ENCODE data around the gene VCAM1.

DNA sequence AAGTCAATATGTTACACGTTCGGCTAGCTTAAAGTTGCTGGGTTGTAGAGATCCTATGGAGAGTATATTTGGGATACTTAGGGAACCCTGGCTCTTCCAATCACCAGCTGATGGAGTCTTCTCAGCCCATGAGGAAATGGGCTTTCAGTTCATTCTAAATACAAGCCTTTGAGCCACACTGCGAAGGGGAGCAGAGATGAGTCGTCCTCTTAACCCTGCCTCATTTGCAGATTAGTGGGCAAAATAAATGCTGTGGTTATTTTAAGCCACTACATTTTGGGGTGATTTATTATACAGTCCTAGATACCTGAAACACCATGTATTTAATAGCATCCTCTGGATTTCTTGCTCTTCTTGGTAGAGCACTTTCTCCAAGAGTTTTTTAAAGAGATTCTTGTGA is 19.0 kb upstream of the VCAM1 start:
- TF ChIP-seq POLR2A (IDR thresholded peaks at IDR 0.05; ENCODE audit: low read depth, low read length) (no peak), EZH2 (IDR thresholded peaks at IDR 0.05; ENCODE audit: borderline replicate concordance, low read depth, low read length, severe bottlenecking) (no peak)
- TF ChIP-seq, protein P1, sequence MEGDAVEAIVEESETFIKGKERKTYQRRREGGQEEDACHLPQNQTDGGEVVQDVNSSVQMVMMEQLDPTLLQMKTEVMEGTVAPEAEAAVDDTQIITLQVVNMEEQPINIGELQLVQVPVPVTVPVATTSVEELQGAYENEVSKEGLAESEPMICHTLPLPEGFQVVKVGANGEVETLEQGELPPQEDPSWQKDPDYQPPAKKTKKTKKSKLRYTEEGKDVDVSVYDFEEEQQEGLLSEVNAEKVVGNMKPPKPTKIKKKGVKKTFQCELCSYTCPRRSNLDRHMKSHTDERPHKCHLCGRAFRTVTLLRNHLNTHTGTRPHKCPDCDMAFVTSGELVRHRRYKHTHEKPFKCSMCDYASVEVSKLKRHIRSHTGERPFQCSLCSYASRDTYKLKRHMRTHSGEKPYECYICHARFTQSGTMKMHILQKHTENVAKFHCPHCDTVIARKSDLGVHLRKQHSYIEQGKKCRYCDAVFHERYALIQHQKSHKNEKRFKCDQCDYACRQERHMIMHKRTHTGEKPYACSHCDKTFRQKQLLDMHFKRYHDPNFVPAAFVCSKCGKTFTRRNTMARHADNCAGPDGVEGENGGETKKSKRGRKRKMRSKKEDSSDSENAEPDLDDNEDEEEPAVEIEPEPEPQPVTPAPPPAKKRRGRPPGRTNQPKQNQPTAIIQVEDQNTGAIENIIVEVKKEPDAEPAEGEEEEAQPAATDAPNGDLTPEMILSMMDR (IDR thresholded peaks at IDR 0.05; ENCODE audit: extremely low read depth in 1 of 2, insufficient read depth in 1 of 2, low read depth in 1 of 2, low read length in 2 of 2) = no peak
